HG03575 (cell line): Measurements from ENCODE around the gene TSPEAR.
"Not testable (repeated sequence)": the region's sequence is repeated elsewhere in the genome, so short reads cannot be mapped to it uniquely, and the experiment has no call there.

Experiments used
- ATAC-seq: cut with Tn5 transposase; IDR thresholded peaks from one replicate; pipeline ENCODE4 v1.9.1; 2021; ENCODE audit not compliant: unreplicated experiment, insufficient number of reproducible peaks, low FRiP score; ENCODE audit errors: extremely low read depth

The TSPEAR gene

GRCh38 chr21:44589094-44589493, 122.3 kb downstream of the TSPEAR start:
- ATAC-seq = no peak

GRCh38 chr21:44585892-44586291, 125.5 kb downstream of the TSPEAR start:
- no peak for ATAC-seq

- no peak for ATAC-seq
Measured at GRCh38 chr21:44583800-44584147, 127.6 kb downstream of the TSPEAR start.

GRCh38 chr21:44583089-44583799, 128.1 kb downstream of the TSPEAR start:
- no peak for ATAC-seq

GRCh38 chr21:44582055-44582454, 129.3 kb downstream of the TSPEAR start:
- no peak for ATAC-seq

GRCh38 chr21:44581158-44581557, 130.2 kb downstream of the TSPEAR start:
- no peak for ATAC-seq

- ATAC-seq = not testable (repeated sequence)
Measured at GRCh38 chr21:44580231-44580821, 131.0 kb downstream of the TSPEAR start, which contains the start of gene KRTAP10-5. TSS of gene KRTAP10-5 (minus strand) at chr21:44580604. CDS start at chr21:44580578, 26 bp downstream.

- ATAC-seq = no peak
Measured at GRCh38 chr21:44579833-44580144, 131.6 kb downstream of the TSPEAR start.

- ATAC-seq = no peak
Measured at GRCh38 chr21:44579056-44579832, 132.1 kb downstream of the TSPEAR start.

GRCh38 chr21:44578371-44579055, 132.9 kb downstream of the TSPEAR start:
- ATAC-seq = no peak

- no peak for ATAC-seq
Measured at GRCh38 chr21:44576025-44576420, 135.3 kb downstream of the TSPEAR start.

- ATAC-seq = no peak
Measured at GRCh38 chr21:44575307-44576024, 135.9 kb downstream of the TSPEAR start.

GRCh38 chr21:44574457-44575306, 136.7 kb downstream of the TSPEAR start:
- no peak for ATAC-seq

- not testable (repeated sequence) for ATAC-seq
Measured at GRCh38 chr21:44573630-44574456, 137.5 kb downstream of the TSPEAR start, which contains the start of gene KRTAP10-4. TSS of gene KRTAP10-4 (plus strand) at chr21:44573729. CDS start at chr21:44573759, 30 bp downstream.

GRCh38 chr21:44572959-44573583, 138.3 kb downstream of the TSPEAR start:
- ATAC-seq = no peak

- ATAC-seq = no peak
Measured at GRCh38 chr21:44571844-44572782, 139.3 kb downstream of the TSPEAR start.
